ENCODE results near the gene WDFY3.

DNA sequence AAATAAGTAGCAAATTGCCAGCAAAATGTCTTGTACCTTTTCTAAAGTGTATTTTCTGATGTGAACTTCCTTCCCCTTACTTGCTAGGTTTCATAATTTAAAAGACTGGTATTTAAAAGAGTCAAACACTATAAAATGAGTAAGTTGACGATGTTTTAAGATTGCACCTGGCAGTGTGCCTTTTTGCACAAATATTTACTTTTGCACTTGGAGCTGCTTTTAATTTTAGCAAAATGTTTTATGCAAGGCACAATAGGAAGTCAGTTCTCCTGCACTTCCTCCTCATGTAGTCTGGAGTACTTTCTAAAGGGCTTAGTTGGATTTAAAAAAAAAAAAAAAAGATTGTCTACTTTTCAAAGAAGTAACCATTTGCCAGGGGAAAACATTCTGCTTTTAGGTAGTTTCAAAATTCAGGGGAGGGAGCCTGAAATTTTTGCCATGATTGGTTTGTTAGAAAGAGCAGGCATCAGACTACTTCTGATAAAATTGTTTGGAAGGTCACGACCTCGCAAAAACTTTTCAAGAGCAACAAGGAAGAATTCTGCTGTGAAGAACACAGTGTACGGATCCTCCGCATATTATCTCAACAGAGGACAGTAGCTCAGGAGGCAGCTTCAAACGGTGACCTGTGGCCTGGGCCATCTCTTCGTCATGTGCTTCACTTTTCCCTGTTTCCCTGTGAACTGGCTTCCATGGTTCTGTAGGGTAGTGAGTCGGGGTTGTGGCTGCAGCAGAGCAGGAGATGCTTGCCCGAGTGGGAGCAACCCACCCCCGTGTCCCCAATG, 317.4 kb downstream of the WDFY3 start:
- TF ChIP-seq, protein P1, sequence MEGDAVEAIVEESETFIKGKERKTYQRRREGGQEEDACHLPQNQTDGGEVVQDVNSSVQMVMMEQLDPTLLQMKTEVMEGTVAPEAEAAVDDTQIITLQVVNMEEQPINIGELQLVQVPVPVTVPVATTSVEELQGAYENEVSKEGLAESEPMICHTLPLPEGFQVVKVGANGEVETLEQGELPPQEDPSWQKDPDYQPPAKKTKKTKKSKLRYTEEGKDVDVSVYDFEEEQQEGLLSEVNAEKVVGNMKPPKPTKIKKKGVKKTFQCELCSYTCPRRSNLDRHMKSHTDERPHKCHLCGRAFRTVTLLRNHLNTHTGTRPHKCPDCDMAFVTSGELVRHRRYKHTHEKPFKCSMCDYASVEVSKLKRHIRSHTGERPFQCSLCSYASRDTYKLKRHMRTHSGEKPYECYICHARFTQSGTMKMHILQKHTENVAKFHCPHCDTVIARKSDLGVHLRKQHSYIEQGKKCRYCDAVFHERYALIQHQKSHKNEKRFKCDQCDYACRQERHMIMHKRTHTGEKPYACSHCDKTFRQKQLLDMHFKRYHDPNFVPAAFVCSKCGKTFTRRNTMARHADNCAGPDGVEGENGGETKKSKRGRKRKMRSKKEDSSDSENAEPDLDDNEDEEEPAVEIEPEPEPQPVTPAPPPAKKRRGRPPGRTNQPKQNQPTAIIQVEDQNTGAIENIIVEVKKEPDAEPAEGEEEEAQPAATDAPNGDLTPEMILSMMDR (IDR thresholded peaks at IDR 0.05): no peak
- TF ChIP-seq EP300 (IDR thresholded peaks at IDR 0.05): no peak
- no peak for TF ChIP-seq POLR2A (IDR thresholded peaks at IDR 0.05)

Measured in suprapubic skin (tissue), 3 donors.